Dendritic cell treated with granulocyte-macrophage colony-stimulating factor and Interleukin-4, amounts not matched to agents 40 ng/mL and 50 ng/mL, for 4 days (primary cell): Measurements from ENCODE around the gene TNS3.
A peak's percentile ranks its signal among the peaks of the same experiment; 100 is the strongest.

Source experiments
- H3K27ac Mint-ChIP-seq: one replicate; pipeline ENCODE4 v1.8.0; 2022; ENCODE audit warnings: mild to moderate bottlenecking, mixed read lengths
- H3K27me3 Mint-ChIP-seq: one replicate; pipeline ENCODE4 v1.8.0; 2022; ENCODE audit warnings: mild to moderate bottlenecking, mixed read lengths
- H3K36me3 Mint-ChIP-seq: one replicate; pipeline ENCODE4 v1.8.0; 2022; ENCODE audit warnings: low read depth, mixed read lengths
- H3K4me1 Mint-ChIP-seq: one replicate; pipeline ENCODE4 v1.8.0; 2022; ENCODE audit warnings: low read depth, mixed read lengths
- H3K4me3 Mint-ChIP-seq: one replicate; pipeline ENCODE4 v1.8.0; 2022; ENCODE audit warnings: mild to moderate bottlenecking, moderate library complexity, mixed read lengths
- H3K9me3 Mint-ChIP-seq: one replicate; pipeline ENCODE4 v1.8.0; 2022; ENCODE audit warnings: mixed read lengths
- intact Hi-C: fragments of 100-400 bp; cut with micrococcal nuclease; formaldehyde crosslinking; loops from one replicate; pipeline ENCODE4 v1.15.0; 2022

Gene TNS3

GRCh38 chr7:47301105-47301477 lies 280.8 kb downstream of the TNS3 start:
- Mint-ChIP-seq H3K27ac (no peak overlapping the region), H3K36me3 (peaks cover 96% of the 10 kb centered on the region), H3K27me3 (no peaks in the 10 kb centered on the region), H3K4me3 (no peak overlapping the region), H3K9me3 (no peaks in the 10 kb centered on the region), H3K4me1 (no peaks in the 10 kb centered on the region)
- intact Hi-C loops: no loop called here

- Mint-ChIP-seq H3K9me3 (no peaks in the 10 kb centered on the region), H3K4me1 (no peaks in the 10 kb centered on the region), H3K27me3 (no peaks in the 10 kb centered on the region), H3K27ac (no peak overlapping the region), H3K36me3 (peaks cover 100% of the 10 kb centered on the region), H3K4me3 (no peak overlapping the region)
- intact Hi-C loops: no loop called here
These were observed 281.3 kb downstream of the TNS3 start for GRCh38 chr7:47300472-47301104.

- H3K36me3 Mint-ChIP-seq: peaks cover 100% of the 10 kb centered on the region
- no peaks in the 10 kb centered on the region for H3K9me3 Mint-ChIP-seq
These were observed 282.4 kb downstream of the TNS3 start for GRCh38 chr7:47299496-47299895.

GRCh38 chr7:47298636-47299035 lies 283.3 kb downstream of the TNS3 start:
- intact Hi-C loops: no loop called here
- Mint-ChIP-seq H3K36me3 (peaks cover 100% of the 10 kb centered on the region), H3K9me3 (no peaks in the 10 kb centered on the region), H3K27ac (no peak overlapping the region), H3K4me3 (no peak overlapping the region), H3K4me1 (no peaks in the 10 kb centered on the region), H3K27me3 (no peaks in the 10 kb centered on the region)

More at GRCh38 chr7:47299496-47299895, 282.4 kb downstream of the TNS3 start:
- H3K4me1 Mint-ChIP-seq: no peaks in the 10 kb centered on the region
- no peak overlapping the region for H3K27ac Mint-ChIP-seq
- intact Hi-C loops: no loop called here
- H3K4me3 Mint-ChIP-seq: no peak overlapping the region
- H3K27me3 Mint-ChIP-seq: no peaks in the 10 kb centered on the region

- no peak overlapping the region for H3K27ac Mint-ChIP-seq
- peaks cover 7% of the 10 kb centered on the region for H3K4me1 Mint-ChIP-seq
- no peaks in the 10 kb centered on the region for H3K9me3 Mint-ChIP-seq
- intact Hi-C loops: no loop called here
- peaks cover 100% of the 10 kb centered on the region for H3K36me3 Mint-ChIP-seq
- H3K4me3 Mint-ChIP-seq: no peak overlapping the region
- H3K27me3 Mint-ChIP-seq: no peaks in the 10 kb centered on the region
These were observed 284.8 kb downstream of the TNS3 start for GRCh38 chr7:47297120-47297519.

GRCh38 chr7:47295606-47296005 lies 286.3 kb downstream of the TNS3 start:
- intact Hi-C loops: no loop called here
- H3K4me3 Mint-ChIP-seq: no peak overlapping the region
- no peak overlapping the region for H3K27ac Mint-ChIP-seq
- peaks cover 18% of the 10 kb centered on the region for H3K4me1 Mint-ChIP-seq
- no peaks in the 10 kb centered on the region for H3K9me3 Mint-ChIP-seq
- H3K27me3 Mint-ChIP-seq: no peaks in the 10 kb centered on the region
- H3K36me3 Mint-ChIP-seq: peaks cover 100% of the 10 kb centered on the region

GRCh38 chr7:47294556-47295222 lies 287.2 kb downstream of the TNS3 start:
- no peak overlapping the region for H3K4me3 Mint-ChIP-seq
- no peaks in the 10 kb centered on the region for H3K9me3 Mint-ChIP-seq
- peaks cover 18% of the 10 kb centered on the region for H3K4me1 Mint-ChIP-seq
- intact Hi-C loops: no loop called here
- no peak overlapping the region for H3K27ac Mint-ChIP-seq
- H3K36me3 Mint-ChIP-seq: peaks cover 100% of the 10 kb centered on the region
- H3K27me3 Mint-ChIP-seq: no peaks in the 10 kb centered on the region

- intact Hi-C loops: no loop called here
- Mint-ChIP-seq H3K9me3 (no peaks in the 10 kb centered on the region), H3K36me3 (peaks cover 100% of the 10 kb centered on the region), H3K27ac (no peak overlapping the region), H3K27me3 (no peaks in the 10 kb centered on the region), H3K4me3 (no peak overlapping the region), H3K4me1 (peaks cover 18% of the 10 kb centered on the region)
These were observed 287.9 kb downstream of the TNS3 start for GRCh38 chr7:47293884-47294555.

GRCh38 chr7:47292832-47293309 lies 289.0 kb downstream of the TNS3 start:
- Mint-ChIP-seq H3K4me1 (peaks cover 18% of the 10 kb centered on the region), H3K27me3 (no peaks in the 10 kb centered on the region), H3K27ac (no peak overlapping the region), H3K9me3 (no peaks in the 10 kb centered on the region), H3K36me3 (peaks cover 100% of the 10 kb centered on the region), H3K4me3 (no peak overlapping the region)
- intact Hi-C loops: no loop called here

GRCh38 chr7:47291461-47292081 lies 290.3 kb downstream of the TNS3 start:
- intact Hi-C loops: no loop called here

GRCh38 chr7:47290867-47291266 lies 291.0 kb downstream of the TNS3 start:
- peaks cover 18% of the 10 kb centered on the region for H3K4me1 Mint-ChIP-seq
- intact Hi-C loops: no loop called here
- H3K27ac Mint-ChIP-seq: no peak overlapping the region
- peaks cover 100% of the 10 kb centered on the region for H3K36me3 Mint-ChIP-seq
- H3K4me3 Mint-ChIP-seq: no peak overlapping the region
- H3K27me3 Mint-ChIP-seq: no peaks in the 10 kb centered on the region
- H3K9me3 Mint-ChIP-seq: no peaks in the 10 kb centered on the region

More at GRCh38 chr7:47291461-47292081, 290.3 kb downstream of the TNS3 start:
- Mint-ChIP-seq H3K27ac (peak overlapping the region; percentile 68), H3K4me1 (peaks cover 18% of the 10 kb centered on the region), H3K4me3 (no peak overlapping the region), H3K27me3 (no peaks in the 10 kb centered on the region), H3K36me3 (peaks cover 100% of the 10 kb centered on the region), H3K9me3 (no peaks in the 10 kb centered on the region)

GRCh38 chr7:47290466-47290865 lies 291.4 kb downstream of the TNS3 start:
- Mint-ChIP-seq H3K27me3 (no peaks in the 10 kb centered on the region), H3K36me3 (peaks cover 100% of the 10 kb centered on the region), H3K27ac (no peak overlapping the region), H3K4me1 (peaks cover 18% of the 10 kb centered on the region), H3K9me3 (no peaks in the 10 kb centered on the region), H3K4me3 (no peak overlapping the region)
- intact Hi-C loops: no loop called here

GRCh38 chr7:47288060-47288459 lies 293.9 kb downstream of the TNS3 start:
- Mint-ChIP-seq H3K9me3 (no peaks in the 10 kb centered on the region), H3K4me1 (peaks cover 18% of the 10 kb centered on the region), H3K27me3 (no peaks in the 10 kb centered on the region), H3K27ac (no peak overlapping the region), H3K36me3 (peaks cover 100% of the 10 kb centered on the region), H3K4me3 (no peak overlapping the region)
- intact Hi-C loops: no loop called here
